ENCODE measurements around the gene SUMO3. TPM values are rescaled to one million over a fixed set of nuclear protein-coding genes. Genes with fewer than 3 reads are reported as not detected.
A peak's percentile ranks its signal among the peaks of the same experiment; 100 is the strongest.

Gene SUMO3
- total and polyA plus RNA-seq, 2 experiments from 2014 or later: 110 to 178 TPM

- WGBS, 2 experiments (ENCODE audit: low coverage in 1 of 2, low lambda C conversion rate in 2 of 2, missing lambda C conversion rate in 2 of 2): 23 to 25% methylated on average over 4 of the region's 4 CpGs
- TF ChIP-seq EZH2phosphoT487 (IDR thresholded peaks at IDR 0.05; ENCODE audit: insufficient read depth, low read depth): no peak
- H3K4me1 ChIP-seq (ENCODE audit: insufficient read depth): peaks cover 11% of the 10 kb centered on the region
- H3K79me2 ChIP-seq (ENCODE audit: insufficient read depth): peaks cover 100% of the 10 kb centered on the region
- H3K9me2 ChIP-seq (ENCODE audit: insufficient read depth): no peaks in the 10 kb centered on the region
- no peak overlapping the region for H3K4me3 ChIP-seq
- in situ Hi-C loops (cut with MboI): loop anchor here (10.0 kb wide), 1 partner anchor 279 kb away; no protein-coding TSS in a partner anchor
- no peaks in the 10 kb centered on the region for H3K9me3 ChIP-seq (ENCODE audit: low read depth)
- H3K27ac ChIP-seq: no peak overlapping the region
- H3K27me3 ChIP-seq (replicated peaks; ENCODE audit: insufficient read depth): no peaks in the 10 kb centered on the region
- no peak overlapping the region for H3K4me2 ChIP-seq (ENCODE audit: unreplicated experiment)
- no peak overlapping the region for H3K9ac ChIP-seq
- DNase-seq: no peak
- H4K20me1 ChIP-seq (ENCODE audit: insufficient read depth): peaks cover 18% of the 10 kb centered on the region
- H3K36me3 ChIP-seq (ENCODE audit: low read depth): peaks cover 3% of the 10 kb centered on the region; the same call in 1 of the 2 replicates
- no peak overlapping the region for H2AFZ ChIP-seq
- peaks cover 35% of the 10 kb centered on the region for H3F3A ChIP-seq (ENCODE audit: insufficient read depth)
Measured at GRCh38 chr21:44793592-44794374, 24.1 kb downstream of the SUMO3 start.

GRCh38 chr21:44792702-44793591, 24.9 kb downstream of the SUMO3 start:
- Histone ChIP-seq H3F3A (ENCODE audit: insufficient read depth) (peaks cover 35% of the 10 kb centered on the region), H2AFZ (no peak overlapping the region), H3K9me2 (ENCODE audit: insufficient read depth) (no peaks in the 10 kb centered on the region), H3K9ac (no peak overlapping the region), H3K27me3 (replicated peaks; ENCODE audit: insufficient read depth) (no peaks in the 10 kb centered on the region), H3K36me3 (ENCODE audit: low read depth) (peaks cover 3% of the 10 kb centered on the region; the same call in 1 of the 2 replicates), H3K9me3 (ENCODE audit: low read depth) (no peaks in the 10 kb centered on the region), H3K4me3 (no peak overlapping the region), H3K4me1 (ENCODE audit: insufficient read depth) (peaks cover 11% of the 10 kb centered on the region), H4K20me1 (ENCODE audit: insufficient read depth) (peaks cover 18% of the 10 kb centered on the region), H3K27ac (no peak overlapping the region), H3K4me2 (ENCODE audit: unreplicated experiment) (no peak overlapping the region), H3K79me2 (ENCODE audit: insufficient read depth) (peaks cover 100% of the 10 kb centered on the region)
- 35 to 37% methylated on average over 10 of the region's 10 CpGs for WGBS, 2 experiments (ENCODE audit: low coverage in 1 of 2, low lambda C conversion rate in 2 of 2, missing lambda C conversion rate in 2 of 2)
- TF ChIP-seq EZH2 (IDR thresholded peaks at IDR 0.05; ENCODE audit: insufficient read depth, poor library complexity, severe bottlenecking): no peak
- TF ChIP-seq EZH2phosphoT487 (IDR thresholded peaks at IDR 0.05; ENCODE audit: insufficient read depth, low read depth): no peak
- in situ Hi-C loops (cut with MboI): loop anchor here (10.0 kb wide), 1 partner anchor 278 kb away; no protein-coding TSS in a partner anchor
- DNase-seq: peak; percentile 79

- Histone ChIP-seq H3K36me3 (ENCODE audit: low read depth) (peaks cover 1% of the 10 kb centered on the region; the same call in 1 of the 2 replicates), H3K9me3 (ENCODE audit: low read depth) (no peaks in the 10 kb centered on the region), H4K20me1 (ENCODE audit: insufficient read depth) (peaks cover 18% of the 10 kb centered on the region), H3K4me3 (no peak overlapping the region), H3K9ac (no peak overlapping the region), H3K79me2 (ENCODE audit: insufficient read depth) (peaks cover 100% of the 10 kb centered on the region), H3K4me2 (ENCODE audit: unreplicated experiment) (no peak overlapping the region), H2AFZ (no peak overlapping the region), H3K4me1 (ENCODE audit: insufficient read depth) (peaks cover 11% of the 10 kb centered on the region), H3K9me2 (ENCODE audit: insufficient read depth) (no peaks in the 10 kb centered on the region), H3F3A (ENCODE audit: insufficient read depth) (peaks cover 35% of the 10 kb centered on the region), H3K27me3 (replicated peaks; ENCODE audit: insufficient read depth) (no peaks in the 10 kb centered on the region), H3K27ac (no peak overlapping the region)
- TF ChIP-seq EZH2phosphoT487 (IDR thresholded peaks at IDR 0.05; ENCODE audit: insufficient read depth, low read depth): no peak
- no peak for TF ChIP-seq EZH2 (IDR thresholded peaks at IDR 0.05; ENCODE audit: insufficient read depth, poor library complexity, severe bottlenecking)
- WGBS, 2 experiments (ENCODE audit: low coverage in 1 of 2, low lambda C conversion rate in 2 of 2, missing lambda C conversion rate in 2 of 2): 97% methylated on average over 5 of the region's 5 CpGs
- DNase-seq: no peak
- in situ Hi-C loops (cut with MboI): loop anchor here (10.0 kb wide), 1 partner anchor 277 kb away; no protein-coding TSS in a partner anchor
Measured at GRCh38 chr21:44791993-44792392, 25.9 kb downstream of the SUMO3 start.

GRCh38 chr21:44791246-44791645, 26.6 kb downstream of the SUMO3 start:
- Histone ChIP-seq H3K4me3 (no peak overlapping the region), H3K79me2 (ENCODE audit: insufficient read depth) (peaks cover 100% of the 10 kb centered on the region), H3K4me2 (ENCODE audit: unreplicated experiment) (no peak overlapping the region), H2AFZ (no peak overlapping the region), H3K9me3 (ENCODE audit: low read depth) (no peaks in the 10 kb centered on the region), H3K9ac (no peak overlapping the region), H3K36me3 (ENCODE audit: low read depth) (no peaks in the 10 kb centered on the region), H3K27me3 (replicated peaks; ENCODE audit: insufficient read depth) (no peaks in the 10 kb centered on the region), H3K27ac (no peak overlapping the region), H3K4me1 (ENCODE audit: insufficient read depth) (peaks cover 11% of the 10 kb centered on the region), H4K20me1 (ENCODE audit: insufficient read depth) (peaks cover 18% of the 10 kb centered on the region), H3K9me2 (ENCODE audit: insufficient read depth) (no peaks in the 10 kb centered on the region), H3F3A (ENCODE audit: insufficient read depth) (peaks cover 31% of the 10 kb centered on the region)
- no peak for DNase-seq
- 50 to 56% methylated on average over 5 of the region's 5 CpGs for WGBS, 2 experiments (ENCODE audit: low coverage in 1 of 2, low lambda C conversion rate in 2 of 2, missing lambda C conversion rate in 2 of 2)
- no peak for TF ChIP-seq EZH2phosphoT487 (IDR thresholded peaks at IDR 0.05; ENCODE audit: insufficient read depth, low read depth)
- TF ChIP-seq EZH2 (IDR thresholded peaks at IDR 0.05; ENCODE audit: insufficient read depth, poor library complexity, severe bottlenecking): no peak
- in situ Hi-C loops (cut with MboI): loop anchor here (10.0 kb wide), 1 partner anchor 276 kb away; no protein-coding TSS in a partner anchor
